HL-60/S4 (cell line): ENCODE measurements around the gene TARDBP.
"Not testable (repeated sequence)": the region's sequence is repeated elsewhere in the genome, so short reads cannot be mapped to it uniquely, and the experiment has no call there.

ENCODE experiments used
- in situ Hi-C: fragments of 300-500 bp; cut with MboI; formaldehyde crosslinking; loops from 2 replicates; pipeline ENCODE4 v1.14.3; 2022; ENCODE audit warnings: low sequenced_read_pairs

Gene TARDBP

GRCh38 chr1:11012260-11013159 is at the start of gene TARDBP:
Gene TARDBP (plus strand): TSS chr1:11012654. CDS start chr1:11013728, 1,074 bp downstream.
- in situ Hi-C loops, result no loop called here

GRCh38 chr1:10965546-10966226 is 46.8 kb upstream of the TARDBP start:
- in situ Hi-C loops, result no loop called here

GRCh38 chr1:10967090-10967489 is 45.4 kb upstream of the TARDBP start:
- in situ Hi-C loops, result no loop called here

- in situ Hi-C loops, result no loop called here
Observed at GRCh38 chr1:10968411-10968826, 44.0 kb upstream of the TARDBP start.

GRCh38 chr1:10969267-10969970 is 43.0 kb upstream of the TARDBP start:
- in situ Hi-C loops, result no loop called here

- in situ Hi-C loops, result no loop called here
Observed at GRCh38 chr1:10969971-10970332, 42.5 kb upstream of the TARDBP start.

- in situ Hi-C loops, result no loop called here
Observed at GRCh38 chr1:10973552-10973951, 38.9 kb upstream of the TARDBP start.

- in situ Hi-C loops, result no loop called here
Observed at GRCh38 chr1:10973956-10974881, 38.2 kb upstream of the TARDBP start.

GRCh38 chr1:10975567-10976326 is 36.7 kb upstream of the TARDBP start:
- in situ Hi-C loops, result no loop called here

- in situ Hi-C loops, result no loop called here
Observed at GRCh38 chr1:10978719-10979118, 33.7 kb upstream of the TARDBP start.

GRCh38 chr1:10979483-10979920 is 33.0 kb upstream of the TARDBP start:
- in situ Hi-C loops, result no loop called here

- in situ Hi-C loops, result no loop called here
Observed at GRCh38 chr1:10980094-10980577, 32.3 kb upstream of the TARDBP start.

- in situ Hi-C loops, result no loop called here
Observed at GRCh38 chr1:10980841-10981727, 31.4 kb upstream of the TARDBP start.

GRCh38 chr1:10986525-10986890 is 25.9 kb upstream of the TARDBP start:
- in situ Hi-C loops, result no loop called here

GRCh38 chr1:10987840-10988417 is 24.5 kb upstream of the TARDBP start:
- in situ Hi-C loops, result no loop called here

GRCh38 chr1:10989095-10989494 is 23.4 kb upstream of the TARDBP start:
- in situ Hi-C loops, result no loop called here

- in situ Hi-C loops, result not testable (repeated sequence)
Observed at GRCh38 chr1:10989920-10990516, 22.4 kb upstream of the TARDBP start.

GRCh38 chr1:10990828-10991227 is 21.6 kb upstream of the TARDBP start:
- in situ Hi-C loops, result no loop called here
